GM23338 (cell line): ENCODE measurements around the gene SERAC1. TPM values are rescaled to one million over a fixed set of nuclear protein-coding genes. Genes with fewer than 3 reads are reported as not detected.

ENCODE experiments used
- ATAC-seq: fragments of 200-7000 bp; cut with Tn5 transposase; 3 replicates; pipeline ENCODE4 v1.9.1; 2020
- DNase-seq: peaks from one replicate; pipeline ENCODE4 v3.0.0-alpha.2; 2015; ENCODE audit warnings: low spot score
- H2AFZ ChIP-seq: fragments of 200-600 bp; sonication (generic); 2 replicates; pipeline ENCODE4 v1.8.0; 2016; ENCODE audit warnings: antibody characterized with exemption, mild to moderate bottlenecking, moderate library complexity
- H3F3A ChIP-seq: fragments of 200-600 bp; sonication (generic); replicated peaks from 2 replicates; pipeline ENCODE4 v1.8.0; 2017; ENCODE audit warnings: antibody characterized with exemption, mixed run types, low read depth
- H3K27ac ChIP-seq: fragments of 200-600 bp; sonication (generic); 2 replicates; pipeline ENCODE4 v1.6.1; 2016; ENCODE audit warnings: low read depth
- H3K27me3 ChIP-seq: fragments of 200-600 bp; sonication (generic); 2 replicates; pipeline ENCODE4 v1.8.0; 2016; ENCODE audit warnings: mild to moderate bottlenecking, mixed run types, moderate library complexity; ENCODE audit not compliant: insufficient read depth
- H3K36me3 ChIP-seq: fragments of 200-600 bp; sonication (generic); 2 replicates; pipeline ENCODE4 v1.8.0; 2016; ENCODE audit warnings: mild to moderate bottlenecking; ENCODE audit not compliant: insufficient read depth
- H3K4me1 ChIP-seq: fragments of 200-600 bp; sonication (generic); 2 replicates; pipeline ENCODE4 v1.8.0; 2016; ENCODE audit warnings: mild to moderate bottlenecking, moderate library complexity; ENCODE audit not compliant: insufficient read depth
- H3K4me2 ChIP-seq: fragments of 200-600 bp; sonication (generic); 2 replicates; pipeline ENCODE4 v1.7.1; 2017; ENCODE audit warnings: mixed run types
- H3K4me3 ChIP-seq: fragments of 200-600 bp; sonication (generic); 2 replicates; pipeline ENCODE4 v1.6.1; 2016; ENCODE audit warnings: mixed run types
- H3K79me2 ChIP-seq: fragments of 200-600 bp; sonication (generic); replicated peaks from 2 replicates; pipeline ENCODE4 v1.8.0; 2017; ENCODE audit warnings: mild to moderate bottlenecking; ENCODE audit not compliant: insufficient read depth
- H3K9me2 ChIP-seq: fragments of 200-600 bp; sonication (generic); 2 replicates; pipeline ENCODE4 v1.8.0; 2017; ENCODE audit not compliant: insufficient read depth
- H4K20me1 ChIP-seq: fragments of 200-600 bp; sonication (generic); replicated peaks from 2 replicates; pipeline ENCODE4 v1.8.0; 2017; ENCODE audit warnings: mild to moderate bottlenecking; ENCODE audit not compliant: insufficient read depth
- H3K27ac Mint-ChIP-seq: 2 replicates; pipeline ENCODE4 v1.8.0; 2020; ENCODE audit warnings: inconsistent platforms, mild to moderate bottlenecking, moderate library complexity, mixed read lengths
- H3K27me3 Mint-ChIP-seq: 3 replicates; pipeline ENCODE4 v1.8.0; 2022; ENCODE audit warnings: low read depth, mild to moderate bottlenecking, moderate library complexity, mixed read lengths, inconsistent platforms; ENCODE audit not compliant: insufficient read depth, poor library complexity
- H3K36me3 Mint-ChIP-seq: 3 replicates; pipeline ENCODE4 v1.8.0; 2021; ENCODE audit warnings: low read depth, mild to moderate bottlenecking, inconsistent platforms, moderate library complexity, mixed read lengths
- H3K4me1 Mint-ChIP-seq: 3 replicates; pipeline ENCODE4 v1.8.0; 2020; ENCODE audit warnings: mild to moderate bottlenecking, inconsistent platforms, mixed read lengths
- H3K4me3 Mint-ChIP-seq: 3 replicates; pipeline ENCODE4 v1.8.0; 2021; ENCODE audit warnings: moderate library complexity, mild to moderate bottlenecking, inconsistent platforms, mixed read lengths
- H3K9me3 Mint-ChIP-seq: 3 replicates; pipeline ENCODE4 v1.8.0; 2020; ENCODE audit warnings: moderate library complexity, mild to moderate bottlenecking, inconsistent platforms, mixed read lengths
- CREB1 ChIP-seq: fragments of 250-450 bp; sonication (Bioruptor Pico); IDR thresholded peaks from 2 replicates; pipeline ENCODE4 v1.5.0; 2020; ENCODE audit warnings: low read depth, mild to moderate bottlenecking, moderate library complexity
- EZH2 ChIP-seq: fragments of 200-600 bp; sonication (generic); IDR thresholded peaks from one replicate; pipeline ENCODE4 v1.8.0; 2017; ENCODE audit warnings: antibody characterized with exemption, mild to moderate bottlenecking, low read depth; ENCODE audit not compliant: unreplicated experiment
- EZH2phosphoT487 ChIP-seq: fragments of 200-600 bp; sonication (generic); IDR thresholded peaks from one replicate; pipeline ENCODE4 v1.8.1; 2018; ENCODE audit warnings: antibody characterized with exemption; ENCODE audit not compliant: unreplicated experiment
- JUNB ChIP-seq: IDR thresholded peaks from one replicate; pipeline ENCODE4 v1.6.1; 2016; ENCODE audit warnings: antibody characterized with exemption; ENCODE audit not compliant: unreplicated experiment
- NANOG ChIP-seq: IDR thresholded peaks from 2 replicates; pipeline ENCODE4 v1.6.1; 2016; ENCODE audit warnings: antibody characterized with exemption, borderline replicate concordance
- POLR2AphosphoS5 ChIP-seq: IDR thresholded peaks from 2 replicates; pipeline ENCODE4 v1.6.1; 2016; ENCODE audit warnings: antibody characterized with exemption, low read depth
- REST ChIP-seq: IDR thresholded peaks from one replicate; pipeline ENCODE4 v1.6.1; 2018; ENCODE audit warnings: antibody characterized with exemption; ENCODE audit not compliant: unreplicated experiment
- STAT1 ChIP-seq: IDR thresholded peaks from one replicate; pipeline ENCODE4 v1.6.1; 2016; ENCODE audit warnings: antibody characterized with exemption; ENCODE audit not compliant: unreplicated experiment
- ZNF114 ChIP-seq: fragments of 250-450 bp; sonication (Bioruptor Pico); IDR thresholded peaks from 2 replicates; pipeline ENCODE4 v1.5.0; 2020; ENCODE audit warnings: mild to moderate bottlenecking, moderate library complexity
- ZNF331 ChIP-seq: fragments of 250-450 bp; sonication (Bioruptor Pico); IDR thresholded peaks from 2 replicates; pipeline ENCODE4 v1.5.0; 2020; ENCODE audit warnings: low read depth, mild to moderate bottlenecking, moderate library complexity
- polyA plus RNA-seq: library from polyadenylated mRNA; unstranded; fragments of >200 nt; fragmentation: Nextera tagmentation; extraction: Ambion mirVana; gene quantifications from 2 replicates; pipeline ENCODE4 v1.2.1, GENCODE V29; 2016
- total RNA-seq: library from RNA; depleted of rRNA; stranded (reverse); fragments of >200 nt; shearing (Covaris generic); gene quantifications from 2 replicates; pipeline ENCODE4 v1.2.3, GENCODE V29; 2014
- TF ChIP-seq, protein P1 (sequence below), 2 experiments: fragments of 200-600 bp in 1 of 2; sonication (generic) in 1 of 2; conservative IDR thresholded peaks; 2 replicates each; pipeline versions ENCODE4 v1.5.1 to v1.6.1; 2016 to 2017; ENCODE audit warnings: antibody characterized with exemption in 2 of 2, low read depth in 2 of 2, mild to moderate bottlenecking in 2 of 2, moderate library complexity in 1 of 2

Gene SERAC1
- total and polyA plus RNA-seq, 2 experiments from 2014 or later, result 5.1 to 8.4 TPM

GRCh38 chr6:158110986-158111385, 57.1 kb downstream of the SERAC1 start (continued):
- TF ChIP-seq CREB1 (CRISPR knock-in tag) (no peak), ZNF331 (CRISPR knock-in tag) (no peak), STAT1 (no peak), EZH2 (no peak), REST (no peak), POLR2AphosphoS5 (no peak), JUNB (no peak), ZNF114 (CRISPR knock-in tag) (no peak), EZH2phosphoT487 (no peak)
- TF ChIP-seq, protein P1, sequence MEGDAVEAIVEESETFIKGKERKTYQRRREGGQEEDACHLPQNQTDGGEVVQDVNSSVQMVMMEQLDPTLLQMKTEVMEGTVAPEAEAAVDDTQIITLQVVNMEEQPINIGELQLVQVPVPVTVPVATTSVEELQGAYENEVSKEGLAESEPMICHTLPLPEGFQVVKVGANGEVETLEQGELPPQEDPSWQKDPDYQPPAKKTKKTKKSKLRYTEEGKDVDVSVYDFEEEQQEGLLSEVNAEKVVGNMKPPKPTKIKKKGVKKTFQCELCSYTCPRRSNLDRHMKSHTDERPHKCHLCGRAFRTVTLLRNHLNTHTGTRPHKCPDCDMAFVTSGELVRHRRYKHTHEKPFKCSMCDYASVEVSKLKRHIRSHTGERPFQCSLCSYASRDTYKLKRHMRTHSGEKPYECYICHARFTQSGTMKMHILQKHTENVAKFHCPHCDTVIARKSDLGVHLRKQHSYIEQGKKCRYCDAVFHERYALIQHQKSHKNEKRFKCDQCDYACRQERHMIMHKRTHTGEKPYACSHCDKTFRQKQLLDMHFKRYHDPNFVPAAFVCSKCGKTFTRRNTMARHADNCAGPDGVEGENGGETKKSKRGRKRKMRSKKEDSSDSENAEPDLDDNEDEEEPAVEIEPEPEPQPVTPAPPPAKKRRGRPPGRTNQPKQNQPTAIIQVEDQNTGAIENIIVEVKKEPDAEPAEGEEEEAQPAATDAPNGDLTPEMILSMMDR (conservative IDR thresholded peaks at IDR 0.05; ENCODE audit: low read depth in 2 of 2), result no peak

GRCh38 chr6:158109748-158110147, 58.3 kb downstream of the SERAC1 start:
- H2AFZ ChIP-seq, result no peak overlapping the region
- no peaks in the 10 kb centered on the region for H4K20me1 ChIP-seq
- no peaks in the 10 kb centered on the region for H3K9me3 Mint-ChIP-seq
- no peak overlapping the region for H3K4me2 ChIP-seq
- H3K27me3 Mint-ChIP-seq, result no peaks in the 10 kb centered on the region
- H3K27ac Mint-ChIP-seq, result no peak overlapping the region; the same call in 1 of the 2 replicates
- no peaks in the 10 kb centered on the region for H3F3A ChIP-seq
- H3K27ac ChIP-seq, result no peak overlapping the region; the same call in 1 of the 2 replicates
- no peaks in the 10 kb centered on the region for H3K27me3 ChIP-seq
- H3K36me3 ChIP-seq, result no peaks in the 10 kb centered on the region
- peaks cover 7% of the 10 kb centered on the region; the same call in 2 of the 3 replicates for H3K36me3 Mint-ChIP-seq
- no peak for DNase-seq
- no peaks in the 10 kb centered on the region for H3K79me2 ChIP-seq
- ATAC-seq, result no peak
- no peaks in the 10 kb centered on the region for H3K9me2 ChIP-seq
- no peaks in the 10 kb centered on the region for H3K4me1 Mint-ChIP-seq
- H3K4me3 Mint-ChIP-seq, result no peak overlapping the region
- no peaks in the 10 kb centered on the region for H3K4me1 ChIP-seq
- H3K4me3 ChIP-seq, result no peak overlapping the region
- no peak for TF ChIP-seq ZNF114 (CRISPR knock-in tag)
- TF ChIP-seq NANOG, result no peak
- no peak for TF ChIP-seq JUNB
- TF ChIP-seq STAT1, result no peak
- TF ChIP-seq EZH2phosphoT487, result no peak
- TF ChIP-seq, protein P1 (conservative IDR thresholded peaks at IDR 0.05; ENCODE audit: low read depth in 2 of 2), result no peak
- no peak for TF ChIP-seq ZNF331 (CRISPR knock-in tag)
- no peak for TF ChIP-seq EZH2
- TF ChIP-seq POLR2AphosphoS5, result no peak
